ENCODE measurements around the gene TMEM127.
"Not testable (repeated sequence)": the region's sequence is repeated elsewhere in the genome, so short reads cannot be mapped to it uniquely, and the experiment has no call there.

TMEM127 gene

DNA sequence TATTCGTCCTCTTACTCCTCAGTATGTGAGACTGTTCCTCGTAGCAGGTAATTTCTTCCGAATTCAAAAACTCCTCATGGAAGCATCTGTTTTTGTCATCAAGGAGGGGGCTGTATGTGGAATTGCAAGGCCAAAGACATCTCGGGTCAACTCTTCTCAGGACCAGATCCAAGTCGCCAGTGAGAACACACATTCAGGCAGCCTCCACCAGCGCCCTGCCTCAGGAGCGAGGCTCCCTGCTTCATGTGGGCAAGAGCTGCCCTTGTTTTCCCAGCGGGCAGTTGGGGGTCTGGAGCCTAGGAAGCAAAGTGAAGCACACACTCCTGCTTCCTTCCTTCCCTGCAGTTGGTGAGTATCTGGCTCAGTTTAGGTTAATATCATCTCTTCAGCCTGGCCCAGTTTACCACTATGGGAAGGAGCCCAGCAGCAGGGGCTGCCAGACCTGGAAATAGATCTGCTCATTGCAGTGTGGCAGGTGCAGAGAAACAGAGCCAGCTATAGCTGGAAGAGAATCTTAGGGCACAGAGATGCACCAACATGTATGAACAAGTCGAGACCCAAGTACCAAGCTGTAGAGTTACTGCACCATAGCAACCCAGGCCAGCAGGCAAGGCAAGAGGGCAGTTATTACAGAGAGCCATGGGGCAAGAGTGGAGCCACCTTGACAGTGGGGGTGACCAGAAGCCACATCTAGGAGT, 25.3 kb downstream of the TMEM127 start:
- no peak for DNase-seq

DNA sequence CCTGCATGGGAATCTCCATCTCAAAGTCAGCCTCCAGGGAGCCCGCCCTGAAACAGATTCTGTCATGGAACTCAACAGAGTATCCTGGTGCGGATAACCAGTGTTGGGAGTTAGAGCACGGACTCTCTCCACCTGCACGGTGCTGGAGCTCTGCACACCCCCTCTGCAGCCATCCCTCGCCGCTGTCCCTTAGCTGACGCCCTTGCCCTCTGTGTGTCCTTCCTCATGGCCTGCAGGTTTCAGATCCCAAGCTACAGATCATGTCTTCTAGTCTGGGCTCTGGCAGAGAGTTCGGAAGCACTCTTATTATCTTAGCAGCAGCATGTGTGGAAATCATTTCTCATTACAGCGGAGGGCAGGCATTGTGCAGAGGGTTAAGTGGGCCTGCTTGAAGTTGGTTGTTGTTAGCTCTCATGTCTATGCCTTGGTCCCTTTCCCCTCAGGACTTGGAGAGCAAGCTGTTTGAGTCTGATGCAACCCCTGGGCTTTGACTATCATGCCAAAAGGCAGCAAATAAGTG, 26.0 kb downstream of the TMEM127 start:
- DNase-seq (no peak), ATAC-seq (no peak)

More for the DNA sequence above, 25.3 kb downstream of the TMEM127 start:
- ATAC-seq = no peak

DNA sequence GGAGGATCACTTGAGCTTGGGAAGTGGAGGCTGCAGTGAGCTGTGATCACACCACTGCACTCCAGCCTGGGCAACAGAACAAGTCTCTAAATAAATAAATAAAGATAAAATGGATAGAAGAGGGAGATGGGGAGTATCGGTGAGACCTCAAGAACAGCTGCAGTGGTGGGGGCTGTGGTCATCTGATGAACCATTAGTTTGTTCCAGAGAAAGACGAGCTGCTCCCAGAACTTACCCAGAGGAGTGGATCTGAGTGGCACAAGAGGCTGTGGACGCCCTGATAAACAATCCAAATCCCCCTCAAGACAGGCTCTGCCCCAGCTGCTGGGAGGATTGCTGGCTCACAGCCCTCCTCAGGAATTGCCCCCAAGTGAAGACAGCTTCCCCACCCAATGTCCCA, 26.7 kb downstream of the TMEM127 start:
- no peak for ATAC-seq
- no peak for DNase-seq

DNA sequence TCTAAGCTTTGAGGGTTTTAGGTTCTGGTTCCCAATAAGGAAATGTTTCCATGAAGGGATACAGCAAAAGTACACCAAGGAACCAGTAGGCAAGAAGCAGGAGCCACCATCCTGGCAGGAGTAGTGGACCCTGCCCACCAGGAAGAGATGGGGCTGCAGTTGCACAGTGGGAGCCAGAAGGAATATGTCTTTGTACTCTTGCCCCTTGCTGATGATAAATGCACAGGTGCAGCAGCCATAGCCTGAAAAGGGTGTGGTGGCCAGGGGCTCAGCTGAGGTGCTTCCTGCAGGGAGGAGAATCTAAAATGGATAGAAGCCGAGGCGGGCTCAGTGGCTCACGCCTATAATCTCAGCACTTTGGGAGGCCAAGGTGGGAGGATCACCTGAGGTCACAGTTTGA, 27.5 kb downstream of the TMEM127 start:
- ATAC-seq (no peak), DNase-seq (no peak)

DNA sequence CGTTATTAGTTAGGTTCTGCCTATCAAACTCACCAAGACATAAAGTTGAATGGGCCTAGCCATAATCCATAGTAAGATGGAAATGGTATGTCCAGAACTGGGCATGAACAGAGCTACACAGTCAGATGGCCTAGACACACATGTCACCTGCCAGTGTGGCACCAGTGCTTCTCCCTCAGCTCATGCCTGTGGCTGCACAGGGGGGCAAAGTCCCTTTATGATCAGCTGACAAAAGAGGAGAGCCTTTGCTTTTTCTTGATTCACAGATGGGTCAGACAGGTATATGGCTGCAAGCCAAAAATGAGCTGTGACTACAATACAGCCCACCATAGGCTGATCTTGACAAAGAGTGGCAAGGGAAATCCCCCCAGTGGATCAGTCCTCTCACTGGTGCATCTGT, 28.9 kb downstream of the TMEM127 start:
- ATAC-seq = no peak
- no peak for DNase-seq

DNA sequence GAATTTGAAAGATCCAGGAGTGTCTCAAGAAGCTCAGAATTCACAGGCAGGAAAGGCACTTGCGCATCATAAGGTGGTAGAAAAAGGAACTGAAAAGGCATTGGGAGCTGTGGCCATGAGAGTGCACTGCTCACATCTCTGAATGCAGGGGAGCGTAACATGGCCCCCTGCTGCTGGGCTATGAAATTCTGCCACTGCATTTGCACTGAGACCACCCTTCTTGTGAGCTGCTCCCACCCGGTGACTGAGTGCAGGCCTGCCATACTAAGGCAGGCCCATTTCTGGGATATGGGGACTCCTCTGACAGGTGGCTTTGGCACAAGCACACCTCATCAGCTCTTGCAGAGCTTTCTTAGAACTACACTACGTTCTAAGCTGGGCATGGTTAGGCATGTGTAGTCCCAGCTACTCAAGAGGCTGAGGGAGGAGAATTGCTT, 31.9 kb downstream of the TMEM127 start:
- DNase-seq (no peak), ATAC-seq (no peak)

DNA sequence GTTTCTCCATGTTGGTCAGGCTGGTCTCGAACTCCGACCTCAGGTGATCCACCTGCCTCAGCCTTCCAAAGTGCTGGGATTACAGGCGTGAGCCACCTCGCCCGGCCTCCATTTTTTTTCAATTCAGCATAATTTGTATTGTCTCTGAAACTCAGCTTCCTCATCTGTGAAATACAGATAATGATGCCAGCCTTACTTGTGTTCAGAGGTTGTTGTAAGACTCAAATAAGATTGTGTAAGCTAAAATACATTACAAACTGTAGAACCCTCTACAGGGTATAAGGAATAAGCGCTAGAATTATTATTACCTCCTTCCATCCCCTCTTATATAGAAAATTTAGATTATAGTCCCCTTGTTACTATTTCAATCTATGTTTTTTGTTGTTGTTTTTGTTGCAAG, 32.4 kb downstream of the TMEM127 start:
- no peak for DNase-seq
- ATAC-seq = no peak

DNA sequence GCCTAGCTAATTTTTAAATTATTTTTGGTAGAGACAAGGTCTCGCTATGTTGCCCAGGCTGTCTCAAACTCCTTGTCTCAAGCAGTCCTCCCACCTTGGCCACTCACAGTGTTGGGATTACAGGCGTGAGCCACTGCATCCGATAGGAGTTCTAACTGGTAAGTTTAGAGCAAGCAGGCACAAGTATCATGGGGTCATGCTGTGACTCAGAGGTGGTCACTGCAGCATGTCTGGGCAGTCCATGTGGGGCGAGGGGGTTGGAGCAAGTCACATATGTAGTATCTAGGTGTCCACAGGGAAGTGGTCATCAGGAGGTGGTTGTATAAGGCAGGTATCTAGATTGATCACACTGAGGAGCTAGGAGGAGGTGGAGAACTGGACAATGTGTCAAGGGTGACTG, 34.5 kb downstream of the TMEM127 start:
- ATAC-seq = no peak
- no peak for DNase-seq

DNA sequence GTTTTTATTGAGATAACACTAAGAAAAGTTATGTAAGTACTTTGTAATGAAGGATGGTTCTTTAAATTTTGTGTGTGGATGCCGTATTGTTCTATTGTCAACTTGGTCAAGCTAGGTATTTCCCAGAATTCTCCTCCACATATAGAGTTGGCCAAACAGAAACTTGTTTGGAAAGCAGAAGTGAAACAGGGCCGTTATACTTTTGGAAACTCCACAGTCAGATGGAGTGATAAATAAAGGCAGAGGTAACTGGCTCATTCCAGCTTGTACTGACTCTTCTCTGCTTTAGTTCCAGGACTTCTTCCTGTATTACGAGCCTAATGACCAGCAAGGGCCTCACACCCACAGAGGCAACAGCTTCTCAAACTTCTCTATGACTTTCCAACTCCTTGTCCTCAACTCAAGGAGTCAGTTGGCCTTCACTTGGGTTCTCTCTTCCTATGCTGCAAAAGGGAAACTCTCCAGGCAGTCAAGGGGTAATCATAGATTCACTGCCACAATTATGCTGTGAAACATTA, 40.7 kb downstream of the TMEM127 start:
- DNase-seq (no peak), ATAC-seq (peak; percentile 19)

DNA sequence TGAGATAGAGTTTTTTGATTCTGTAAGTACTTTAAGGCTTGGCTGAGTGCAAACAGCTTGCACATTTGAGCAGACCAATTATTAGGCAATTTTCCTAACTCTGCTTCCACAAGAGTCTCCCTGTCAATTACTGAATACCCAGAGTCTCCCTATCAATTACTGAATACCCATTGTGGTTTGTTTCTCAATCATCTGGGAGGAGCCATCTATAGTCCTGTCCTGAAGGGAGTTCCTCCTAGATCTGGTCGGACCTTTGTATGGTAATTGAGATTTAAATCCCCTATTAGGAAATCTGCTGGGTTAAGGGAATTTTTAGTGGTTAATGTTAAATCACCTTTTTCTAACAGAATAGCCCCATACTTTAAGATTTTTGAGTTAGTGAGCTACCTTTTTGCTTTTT, 44.7 kb downstream of the TMEM127 start:
- ATAC-seq, DNase-seq: not testable (repeated sequence)

DNA sequence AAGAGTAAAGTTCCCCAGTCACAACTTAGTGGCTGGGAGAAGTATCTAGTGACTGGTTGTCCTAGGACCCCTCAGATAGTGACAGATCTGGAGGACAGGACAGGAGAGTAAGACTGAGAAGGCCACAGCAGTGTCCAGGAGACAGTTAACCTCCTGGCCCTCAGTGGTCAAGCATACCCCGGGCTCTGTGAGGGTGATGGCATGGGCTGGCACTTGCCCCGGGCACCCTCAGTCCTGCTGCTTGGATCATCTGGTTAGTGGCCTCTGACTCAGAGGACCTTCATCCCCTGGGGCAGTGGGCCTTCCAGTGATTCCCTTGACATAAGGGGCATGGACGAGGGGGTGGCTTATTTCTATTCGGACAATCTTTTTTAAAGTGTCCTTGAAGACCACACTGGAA, 45.8 kb downstream of the TMEM127 start:
- not testable (repeated sequence) for DNase-seq, ATAC-seq

DNA sequence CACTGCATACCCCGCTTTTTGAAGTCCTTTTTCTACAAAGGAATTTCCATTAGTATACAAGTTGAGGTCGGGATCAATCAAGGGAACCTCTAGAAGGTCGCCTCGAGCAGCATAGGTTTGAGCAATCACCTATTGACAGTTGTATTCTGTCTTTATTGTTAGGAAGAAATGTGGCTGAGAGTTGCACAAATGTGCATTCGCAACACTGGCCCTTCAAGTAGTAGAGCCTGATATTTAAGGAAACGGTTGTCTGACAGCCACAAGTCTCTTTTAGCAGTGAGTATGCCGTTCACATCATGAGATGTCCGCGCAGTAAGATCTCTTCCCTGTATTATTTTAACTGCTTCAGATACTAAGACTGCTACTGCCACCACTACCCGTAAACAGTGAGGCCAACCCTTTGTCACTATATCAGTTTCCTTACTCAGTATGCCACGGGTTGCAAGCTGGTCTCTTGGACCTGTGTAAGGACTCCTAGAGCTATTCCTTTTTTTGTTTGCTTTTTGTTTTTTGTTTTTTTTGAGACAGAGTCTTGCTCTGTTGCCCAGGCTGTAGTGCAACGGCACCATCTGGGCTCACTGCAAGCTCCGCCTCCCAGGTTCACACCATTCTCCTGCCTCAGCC, 47.2 kb downstream of the TMEM127 start:
- DNase-seq (no peak), ATAC-seq (no peak)

DNA sequence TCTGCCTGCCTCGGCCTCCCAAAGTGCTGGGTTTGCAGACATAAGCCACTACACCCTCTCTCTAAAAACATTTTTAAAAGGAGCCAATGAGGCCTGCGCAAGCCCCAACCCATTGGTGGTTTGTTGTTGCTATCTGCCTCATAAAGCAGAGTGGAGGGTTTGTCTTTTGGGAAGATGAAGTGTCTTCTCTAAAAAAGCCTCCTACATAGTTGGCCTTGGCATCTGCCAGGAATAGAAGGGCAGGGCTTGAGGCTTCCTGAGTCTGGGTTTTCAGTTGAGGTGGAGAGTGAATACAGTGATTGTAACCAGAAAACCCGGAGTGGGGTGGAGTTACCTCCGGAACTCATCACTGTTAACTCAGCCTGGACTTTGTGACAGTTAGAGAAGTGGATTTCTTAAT, 51.2 kb downstream of the TMEM127 start:
- DNase-seq (no peak), ATAC-seq (no peak)

DNA sequence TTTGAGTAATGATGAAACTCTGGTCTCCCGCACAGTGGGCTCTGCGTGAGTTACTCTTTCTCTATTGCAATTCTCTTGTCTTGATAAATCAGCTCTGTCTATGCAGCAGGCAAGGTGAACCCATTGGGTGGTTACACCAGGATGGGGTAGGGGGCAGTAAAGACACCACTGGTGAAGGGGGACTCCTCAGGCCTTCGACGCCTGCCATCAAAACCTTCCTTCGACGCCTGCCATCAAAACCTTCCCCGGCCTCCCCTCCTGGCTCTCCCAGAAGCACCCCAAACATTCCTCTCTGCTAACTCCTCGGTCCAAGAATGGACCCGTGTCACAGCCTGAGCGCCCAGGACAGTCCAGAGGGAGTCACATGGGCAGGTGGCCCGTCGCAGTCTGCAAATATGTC, 52.4 kb downstream of the TMEM127 start:
- no peak for DNase-seq
- no peak for ATAC-seq

DNA sequence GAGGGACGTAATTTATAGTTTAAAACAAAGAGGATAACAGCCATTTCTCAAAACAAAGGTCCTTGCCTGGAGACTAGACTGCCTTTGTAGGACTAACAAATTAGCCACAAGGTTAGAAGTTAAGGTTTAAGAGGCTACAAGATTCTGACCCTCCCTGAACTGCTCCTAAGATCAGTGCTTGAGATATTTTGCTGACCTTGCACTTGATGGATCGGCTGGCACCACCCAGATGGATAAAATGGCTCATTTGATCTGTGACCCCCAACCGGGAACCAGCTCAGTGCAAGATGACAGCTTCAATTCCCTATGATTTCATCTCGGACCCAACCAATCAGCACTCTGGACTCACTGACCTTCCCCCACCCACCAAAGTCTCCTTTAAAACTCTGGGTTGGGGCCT, 53.5 kb downstream of the TMEM127 start:
- DNase-seq = no peak
- ATAC-seq = no peak

DNA sequence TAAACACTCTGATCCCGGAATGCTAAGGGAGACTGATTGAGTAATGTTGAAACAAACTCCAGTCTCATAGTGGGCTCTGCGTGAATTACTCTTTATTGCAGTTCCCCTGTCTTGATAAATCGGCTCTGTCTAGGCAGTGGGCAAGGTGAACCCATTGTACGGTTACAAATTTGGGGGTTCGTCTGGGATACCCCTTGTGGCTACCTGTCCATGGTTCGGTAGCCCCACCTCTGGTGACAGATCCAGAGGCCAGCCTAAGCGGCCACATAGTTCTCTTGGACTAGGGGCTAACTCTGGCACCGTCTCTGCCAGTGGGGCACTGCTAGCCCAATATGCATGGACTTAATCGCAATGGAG, 56.1 kb downstream of the TMEM127 start:
- ATAC-seq = no peak
- DNase-seq = no peak

DNA sequence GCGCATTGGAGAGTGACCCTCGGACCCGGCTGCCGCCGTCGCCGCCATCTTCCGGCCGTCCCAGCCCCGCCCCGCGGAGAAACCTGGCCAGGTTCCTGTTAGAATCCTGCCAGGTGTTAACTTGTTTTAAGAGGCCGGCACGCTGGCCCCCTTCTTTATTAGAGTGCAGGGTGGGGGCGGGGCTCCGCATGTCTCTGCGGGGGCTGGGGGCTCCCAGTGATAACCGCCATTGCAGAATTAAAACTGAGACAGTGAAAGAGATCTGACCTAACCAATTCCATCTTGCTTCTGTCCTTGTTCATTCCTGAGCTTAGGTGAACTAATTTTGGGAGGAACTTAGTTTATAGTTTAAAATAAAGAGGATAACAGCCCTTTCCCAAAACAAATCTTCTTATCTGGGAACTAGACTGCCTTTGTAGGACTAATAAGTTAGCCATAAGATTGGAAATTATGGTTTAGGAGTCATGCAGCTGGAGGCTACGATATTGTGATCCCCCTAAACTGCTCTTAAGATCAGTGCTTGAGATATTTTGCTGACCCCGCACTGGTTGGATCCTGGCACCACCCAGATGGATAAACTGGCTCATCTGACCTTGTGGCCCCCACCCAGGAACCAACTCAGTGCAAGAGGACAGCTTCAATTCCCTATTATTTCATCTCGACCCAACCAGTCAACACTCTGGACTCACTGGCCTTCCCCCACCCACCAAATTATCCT, 56.6 kb downstream of the TMEM127 start:
- DNase-seq = no peak
- ATAC-seq = no peak

DNA sequence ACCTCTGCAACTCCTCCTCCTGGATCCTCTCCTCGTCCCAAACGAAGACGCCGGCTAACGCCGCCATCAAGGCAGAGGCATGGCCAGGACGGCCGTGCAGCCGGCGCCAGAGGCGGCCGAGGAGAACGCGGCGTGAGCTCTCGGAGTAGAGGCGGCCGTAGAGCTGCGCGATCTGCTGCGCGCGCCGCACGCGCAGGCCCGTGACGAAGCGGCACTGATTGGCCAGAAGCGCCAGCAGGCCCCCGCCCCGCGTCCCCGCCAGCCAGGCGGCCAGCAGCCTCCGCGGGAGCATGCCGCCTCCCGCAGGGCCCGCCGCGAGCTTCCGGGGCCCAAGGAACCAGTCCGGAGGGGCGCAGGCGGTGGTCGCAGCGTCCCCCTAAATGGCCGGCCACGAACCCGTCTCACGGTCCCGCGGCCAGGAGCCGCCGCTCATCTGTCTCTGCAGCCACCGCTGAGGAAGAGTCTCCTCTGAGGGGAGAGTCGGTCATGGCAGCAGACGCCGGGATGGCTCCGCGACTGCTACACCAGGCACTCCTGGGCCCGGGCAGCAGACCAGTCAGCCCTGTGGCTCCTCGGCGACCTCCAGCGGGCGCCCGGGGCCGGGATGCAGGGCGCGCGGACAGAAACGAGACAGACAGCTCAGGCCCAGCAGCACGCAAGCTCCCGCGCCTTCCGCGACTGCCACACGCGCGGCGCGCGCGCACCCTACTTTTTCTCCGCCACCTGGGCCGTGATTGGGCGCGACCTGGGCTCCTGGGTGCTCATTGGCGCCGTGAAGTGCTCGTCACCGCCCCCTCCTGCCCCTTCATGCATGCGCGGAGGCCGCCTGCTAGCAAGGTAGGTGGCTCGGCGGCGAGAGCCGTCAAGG, 57.4 kb downstream of the TMEM127 start, which contains the start of gene STARD7:
Gene STARD7, minus strand, starts transcription at position 685 of the 868 bp plus-strand sequence. Its CDS starts 393 bp downstream, at position 292.
- DNase-seq (peak; percentile 99), ATAC-seq (peak; percentile 95)

DNA sequence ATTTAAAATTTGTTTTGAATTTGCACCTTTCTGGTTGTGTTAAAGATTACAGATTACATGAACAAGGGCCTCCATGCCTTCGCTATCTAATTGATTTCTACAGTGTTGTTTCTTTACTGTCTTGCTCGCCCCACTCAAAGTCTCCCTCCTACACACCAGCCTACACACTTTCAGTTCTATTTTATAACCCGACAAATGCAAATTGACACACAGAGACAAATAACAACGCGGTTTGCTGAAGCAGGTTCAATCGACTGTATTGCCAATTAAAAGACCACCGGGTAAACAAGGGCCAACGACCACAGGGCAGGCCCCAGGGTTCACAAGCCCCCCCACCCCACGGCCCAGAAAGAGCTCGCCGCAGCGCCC, 58.0 kb downstream of the TMEM127 start:
- ATAC-seq (no peak), DNase-seq (no peak)

DNA sequence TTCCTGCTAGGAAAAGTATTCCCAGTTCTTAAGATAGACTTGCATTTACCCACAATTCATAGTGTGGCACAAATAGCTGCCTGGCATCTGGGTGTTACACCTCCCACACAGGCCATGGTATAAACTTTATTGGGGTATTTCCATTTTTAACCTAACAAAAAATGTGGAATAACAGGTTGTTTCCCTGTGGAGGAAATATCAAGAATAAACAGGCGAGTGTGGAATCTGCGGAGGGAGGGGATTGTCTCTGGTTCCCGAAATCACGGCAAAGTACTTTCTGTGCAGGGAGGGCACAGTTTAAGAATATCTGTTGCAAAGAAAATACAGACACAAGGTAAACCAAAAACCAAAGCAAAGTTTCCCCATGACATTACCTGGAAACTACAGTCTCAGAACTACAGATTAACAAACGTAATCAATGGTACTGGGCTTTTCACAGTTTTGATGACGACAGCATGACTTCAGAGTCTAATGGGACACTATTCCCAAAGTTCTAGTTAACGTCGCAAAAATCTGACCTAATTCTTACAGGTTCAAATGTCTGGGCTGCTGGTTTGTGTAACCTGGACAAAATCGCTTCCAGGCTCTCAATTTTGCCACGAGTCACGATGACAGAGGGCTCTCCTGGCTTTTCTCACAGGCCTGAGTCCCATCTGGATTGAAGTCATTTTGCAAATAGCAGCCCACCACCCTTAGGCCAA, 58.6 kb downstream of the TMEM127 start:
- no peak for DNase-seq
- no peak for ATAC-seq

DNA sequence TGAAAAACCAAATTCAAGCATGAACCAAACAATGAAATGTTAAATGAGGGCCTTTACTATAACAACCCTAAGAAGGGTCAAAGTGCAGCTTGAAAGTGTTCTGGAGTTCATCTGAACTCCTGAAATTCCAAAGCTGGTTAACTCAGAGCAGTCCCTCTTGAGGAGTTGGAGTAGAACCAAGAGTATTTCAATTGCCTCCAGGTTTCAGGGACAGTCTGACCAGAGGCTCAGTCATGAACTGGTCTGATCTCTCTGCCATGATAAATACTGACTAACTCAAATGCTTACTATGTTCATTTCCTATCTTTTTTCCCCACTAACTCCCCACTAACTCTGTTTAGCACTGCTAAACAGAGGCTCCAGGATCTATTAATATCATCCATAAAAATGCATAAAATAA, 59.9 kb downstream of the TMEM127 start:
- DNase-seq (no peak), ATAC-seq (no peak)
